Measurements from ENCODE around the gene HDAC9.

The HDAC9 gene

GRCh38 chr7:18715988-18716387 lies 220.4 kb downstream of the HDAC9 start:
- Histone ChIP-seq H3K27ac (ENCODE audit: low read depth, low read length) (no peak overlapping the region), H2AFZ (ENCODE audit: low read depth, low read length, severe bottlenecking) (no peak overlapping the region), H3K27me3 (ENCODE audit: low read length) (no peaks in the 10 kb centered on the region), H3K4me2 (ENCODE audit: low read depth, low read length, poor library complexity, severe bottlenecking) (no peak overlapping the region), H3K9me3 (ENCODE audit: insufficient read depth, low read length) (no peaks in the 10 kb centered on the region), H3K79me2 (ENCODE audit: insufficient read depth, low read length) (no peaks in the 10 kb centered on the region), H3K4me3 (ENCODE audit: insufficient read depth, low read length, poor library complexity, severe bottlenecking) (no peak overlapping the region), H3K9ac (ENCODE audit: low read length) (no peak overlapping the region), H4K20me1 (ENCODE audit: low read depth, low read length) (no peaks in the 10 kb centered on the region), H3K9me2 (replicated peaks; ENCODE audit: insufficient read depth, low read length) (no peaks in the 10 kb centered on the region), H3K36me3 (ENCODE audit: low read length) (no peaks in the 10 kb centered on the region), H3F3A (ENCODE audit: insufficient read depth) (no peaks in the 10 kb centered on the region)
- no peak for TF ChIP-seq EZH2phosphoT487 (conservative IDR thresholded peaks at IDR 0.05; ENCODE audit: low read length)
- no peak for TF ChIP-seq CTCF (IDR thresholded peaks at IDR 0.05; ENCODE audit: insufficient read depth, low read length, poor library complexity, severe bottlenecking)

- no peak for TF ChIP-seq CTCF (IDR thresholded peaks at IDR 0.05; ENCODE audit: insufficient read depth, low read length, poor library complexity, severe bottlenecking)
- TF ChIP-seq EZH2phosphoT487 (conservative IDR thresholded peaks at IDR 0.05; ENCODE audit: low read length), result no peak
- H3K4me2 ChIP-seq (ENCODE audit: low read depth, low read length, poor library complexity, severe bottlenecking), result no peak overlapping the region
- H3K79me2 ChIP-seq (ENCODE audit: insufficient read depth, low read length), result no peaks in the 10 kb centered on the region
- no peaks in the 10 kb centered on the region for H3K27me3 ChIP-seq (ENCODE audit: low read length)
- no peaks in the 10 kb centered on the region for H3K9me3 ChIP-seq (ENCODE audit: insufficient read depth, low read length)
- H3K9me2 ChIP-seq (replicated peaks; ENCODE audit: insufficient read depth, low read length), result no peaks in the 10 kb centered on the region
- no peak overlapping the region for H3K27ac ChIP-seq (ENCODE audit: low read depth, low read length)
- H4K20me1 ChIP-seq (ENCODE audit: low read depth, low read length), result no peaks in the 10 kb centered on the region
- H3K36me3 ChIP-seq (ENCODE audit: low read length), result no peaks in the 10 kb centered on the region
- H2AFZ ChIP-seq (ENCODE audit: low read depth, low read length, severe bottlenecking), result no peak overlapping the region
- no peaks in the 10 kb centered on the region for H3F3A ChIP-seq (ENCODE audit: insufficient read depth)
- no peak overlapping the region for H3K9ac ChIP-seq (ENCODE audit: low read length)
- H3K4me3 ChIP-seq (ENCODE audit: insufficient read depth, low read length, poor library complexity, severe bottlenecking), result no peak overlapping the region
Measured at GRCh38 chr7:18721429-18721828, 225.9 kb downstream of the HDAC9 start.

- Histone ChIP-seq H3K79me2 (ENCODE audit: insufficient read depth, low read length) (no peaks in the 10 kb centered on the region), H3K4me2 (ENCODE audit: low read depth, low read length, poor library complexity, severe bottlenecking) (no peak overlapping the region), H3K27me3 (ENCODE audit: low read length) (no peaks in the 10 kb centered on the region), H3K36me3 (ENCODE audit: low read length) (no peaks in the 10 kb centered on the region), H3K4me3 (ENCODE audit: insufficient read depth, low read length, poor library complexity, severe bottlenecking) (no peak overlapping the region), H3K27ac (ENCODE audit: low read depth, low read length) (no peak overlapping the region), H3F3A (ENCODE audit: insufficient read depth) (no peaks in the 10 kb centered on the region), H3K9me3 (ENCODE audit: insufficient read depth, low read length) (no peaks in the 10 kb centered on the region), H4K20me1 (ENCODE audit: low read depth, low read length) (no peaks in the 10 kb centered on the region), H3K9me2 (replicated peaks; ENCODE audit: insufficient read depth, low read length) (no peaks in the 10 kb centered on the region), H3K9ac (ENCODE audit: low read length) (no peak overlapping the region), H2AFZ (ENCODE audit: low read depth, low read length, severe bottlenecking) (no peak overlapping the region)
- no peak for TF ChIP-seq CTCF (IDR thresholded peaks at IDR 0.05; ENCODE audit: insufficient read depth, low read length, poor library complexity, severe bottlenecking)
- TF ChIP-seq EZH2phosphoT487 (conservative IDR thresholded peaks at IDR 0.05; ENCODE audit: low read length), result no peak
Measured at GRCh38 chr7:18724318-18724717, 228.8 kb downstream of the HDAC9 start.
